Ishikawa (cell line): ENCODE data around the gene OGFR.

Experiments
- CREB1 ChIP-seq: IDR thresholded peaks from 2 replicates; pipeline ENCODE4 v1.6.1; 2012; ENCODE audit warnings: low read depth
- EP300 ChIP-seq: IDR thresholded peaks from 2 replicates; pipeline ENCODE4 v1.6.1; 2012; ENCODE audit warnings: borderline replicate concordance
- TF ChIP-seq, protein P1 (sequence below): IDR thresholded peaks from 2 replicates; pipeline ENCODE4 v1.6.1; 2012

DNA sequence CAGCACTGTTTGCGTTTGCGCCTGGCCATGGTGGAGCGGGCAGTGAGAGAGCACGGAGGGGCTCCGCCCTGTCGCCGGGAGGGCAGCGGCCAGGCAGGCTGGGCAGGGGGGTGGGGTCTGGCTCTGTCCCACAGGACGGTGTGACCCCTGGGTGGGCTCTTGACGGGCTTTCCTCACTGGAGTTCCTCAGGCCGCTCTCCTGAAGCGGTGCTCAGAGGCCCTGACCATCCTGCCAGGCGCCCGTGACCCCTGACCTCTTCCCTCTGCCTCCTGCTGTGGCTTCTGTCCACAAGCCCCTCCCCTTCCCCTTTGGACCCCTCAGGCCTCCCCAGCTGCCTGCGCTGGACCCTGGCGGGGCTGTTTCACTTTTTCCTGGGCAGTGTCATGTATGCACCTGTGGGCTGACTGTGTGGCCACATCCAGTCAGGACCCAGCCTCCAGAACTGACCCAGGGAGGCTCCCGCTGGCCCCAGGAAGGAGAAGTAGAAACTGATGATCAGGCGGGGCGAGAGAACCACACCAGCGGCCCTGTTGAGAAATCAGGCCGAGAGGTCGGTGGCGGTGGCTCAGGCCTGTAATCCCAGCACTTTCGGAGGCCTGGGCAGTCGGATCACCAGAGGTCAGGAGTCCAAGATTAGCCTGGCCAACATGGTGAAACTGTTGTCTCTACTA is 1.2 kb downstream of the OGFR start:
- TF ChIP-seq EP300 (no peak), CREB1 (no peak)
- TF ChIP-seq, protein P1, sequence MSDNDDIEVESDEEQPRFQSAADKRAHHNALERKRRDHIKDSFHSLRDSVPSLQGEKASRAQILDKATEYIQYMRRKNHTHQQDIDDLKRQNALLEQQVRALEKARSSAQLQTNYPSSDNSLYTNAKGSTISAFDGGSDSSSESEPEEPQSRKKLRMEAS, result no peak
